NCI-H2081 (cell line): ENCODE measurements around the gene CBX2.

Experiments used
- DNase-seq, 2 experiments: peaks; one replicate each; lab custom pipeline; 2025; lab: John Stamatoyannopoulos, UW

The CBX2 gene

DNA sequence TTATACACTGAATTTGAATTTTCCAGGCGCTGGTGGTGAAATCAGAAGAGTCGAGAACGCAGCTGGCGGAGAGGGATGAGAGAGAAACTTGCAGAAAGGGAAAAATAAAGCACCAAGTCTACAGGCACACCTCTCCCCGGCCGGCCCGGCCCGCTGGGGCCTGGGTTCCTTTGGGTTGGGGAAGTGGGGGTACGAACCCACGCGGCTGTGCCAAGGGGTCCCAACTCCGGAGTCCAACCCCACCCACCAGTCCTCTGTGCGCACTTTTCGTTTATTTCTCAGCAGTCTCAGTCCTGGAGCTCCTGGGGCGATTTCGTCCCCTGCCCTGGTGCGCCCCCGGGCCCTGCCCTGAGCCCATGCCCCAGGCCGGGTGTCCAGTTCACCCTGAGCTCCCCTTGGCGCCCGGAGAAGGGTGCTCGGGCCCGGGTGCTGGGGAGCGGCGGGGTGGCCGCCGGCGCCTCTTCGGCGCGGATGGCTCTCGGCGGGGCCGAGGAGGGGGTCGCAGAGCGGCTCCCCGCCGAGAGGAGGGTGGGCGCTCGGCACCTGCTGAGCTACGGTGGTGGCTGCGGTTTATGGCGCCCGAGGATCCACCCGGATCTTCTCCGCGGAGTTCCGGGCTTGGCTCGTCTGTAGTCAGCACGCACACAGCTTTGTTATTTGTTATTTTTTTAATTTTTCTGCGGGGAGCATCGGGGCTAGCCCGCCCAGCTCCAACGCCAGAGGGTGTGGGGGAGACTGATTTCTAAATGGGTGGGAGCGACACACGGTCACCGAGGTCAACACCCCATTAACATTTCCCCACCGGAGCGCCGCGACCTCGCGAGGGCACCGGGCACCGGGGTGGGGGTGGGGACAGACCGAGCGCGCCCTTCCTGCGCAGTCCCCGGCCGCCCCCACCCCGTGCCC, 34.7 kb downstream of the CBX2 start:
- DNase-seq, result no peak

GRCh38 chr17:79813297-79814126, 35.6 kb downstream of the CBX2 start:
- DNase-seq, result peak in 1 of 2 experiments; percentile 36

DNA sequence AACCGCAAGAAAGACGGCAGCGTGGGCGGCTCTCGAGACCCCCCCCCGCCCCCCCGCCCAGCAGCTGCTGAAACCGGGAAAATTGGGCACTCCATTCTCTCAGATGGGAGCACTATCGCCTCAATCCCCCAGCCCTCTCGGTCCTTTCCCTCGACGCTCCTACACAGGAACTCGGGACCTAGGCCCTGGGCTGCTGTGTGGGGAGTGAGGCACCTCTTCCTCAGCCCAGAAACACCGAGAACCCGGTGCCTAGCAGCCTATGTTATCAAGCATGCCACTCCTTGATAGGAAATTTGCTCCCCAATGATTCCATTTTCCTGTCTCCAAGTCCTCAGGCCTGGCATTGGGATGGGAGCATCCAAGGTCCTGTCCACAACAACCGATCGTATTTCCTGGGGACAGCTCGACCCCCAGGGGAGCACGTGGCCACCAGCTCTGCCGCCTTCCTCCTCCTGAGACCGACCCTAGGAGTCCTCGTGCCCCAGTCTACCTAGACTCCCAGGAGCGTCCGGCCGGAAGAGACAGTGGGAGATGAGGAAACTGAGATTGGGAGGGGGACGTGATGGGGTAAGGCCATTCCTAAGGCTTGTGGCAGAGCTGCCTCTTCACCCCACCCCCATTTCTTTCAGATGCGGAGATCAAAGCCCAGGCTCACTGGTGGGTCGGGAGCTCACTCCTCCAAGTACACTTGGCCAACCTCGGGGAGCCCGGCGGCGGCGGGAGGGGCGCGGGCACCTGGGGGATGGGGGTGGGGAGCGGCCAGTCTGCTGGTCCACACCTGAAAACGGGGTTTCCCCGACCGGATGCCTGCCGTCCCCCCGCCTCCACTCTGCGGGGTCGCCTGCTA, 36.4 kb downstream of the CBX2 start:
- DNase-seq, result no peak

DNA sequence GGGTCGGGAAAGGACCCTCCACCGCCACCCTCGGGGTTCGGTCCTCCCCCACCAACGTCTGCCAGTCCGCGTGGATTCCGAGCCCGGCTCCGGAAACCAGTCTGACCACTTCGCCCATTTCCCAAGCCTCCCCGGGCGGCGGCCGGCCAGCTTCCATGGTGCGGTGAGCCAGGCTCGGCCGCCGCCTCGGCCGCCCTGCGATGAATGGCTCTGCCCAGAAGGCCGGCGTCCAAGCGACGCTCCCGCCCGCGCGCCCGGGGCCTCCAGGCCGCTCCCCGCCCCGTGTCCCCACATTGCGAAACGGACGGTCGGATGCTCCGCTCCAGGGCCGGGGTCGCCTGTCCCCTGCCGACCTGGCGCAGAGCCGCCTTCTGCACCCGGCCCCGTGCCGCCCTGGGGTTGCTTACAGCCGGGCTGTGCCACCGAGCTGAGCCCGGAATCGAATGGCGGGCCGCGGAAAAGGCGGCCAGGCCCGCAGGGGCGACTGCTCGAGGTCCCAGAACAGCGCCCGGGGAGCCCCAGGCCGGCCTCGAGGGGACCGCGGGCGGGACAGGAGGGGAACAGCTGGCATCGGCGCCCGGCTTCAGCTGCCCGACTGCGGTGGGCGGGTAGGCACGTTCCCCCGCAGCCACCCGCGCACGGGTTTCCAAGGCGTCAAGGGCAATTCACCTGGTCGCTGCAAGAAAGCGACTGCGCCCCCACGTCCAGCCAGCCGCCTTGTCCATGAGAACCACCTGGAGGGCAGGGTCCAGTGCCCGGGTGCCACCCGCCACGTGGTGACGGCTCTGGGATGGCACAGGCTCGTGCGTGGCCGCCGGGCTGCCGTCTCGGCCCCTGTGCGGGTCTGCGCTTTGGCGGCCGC, 37.3 kb downstream of the CBX2 start:
- DNase-seq, result no peak

DNA sequence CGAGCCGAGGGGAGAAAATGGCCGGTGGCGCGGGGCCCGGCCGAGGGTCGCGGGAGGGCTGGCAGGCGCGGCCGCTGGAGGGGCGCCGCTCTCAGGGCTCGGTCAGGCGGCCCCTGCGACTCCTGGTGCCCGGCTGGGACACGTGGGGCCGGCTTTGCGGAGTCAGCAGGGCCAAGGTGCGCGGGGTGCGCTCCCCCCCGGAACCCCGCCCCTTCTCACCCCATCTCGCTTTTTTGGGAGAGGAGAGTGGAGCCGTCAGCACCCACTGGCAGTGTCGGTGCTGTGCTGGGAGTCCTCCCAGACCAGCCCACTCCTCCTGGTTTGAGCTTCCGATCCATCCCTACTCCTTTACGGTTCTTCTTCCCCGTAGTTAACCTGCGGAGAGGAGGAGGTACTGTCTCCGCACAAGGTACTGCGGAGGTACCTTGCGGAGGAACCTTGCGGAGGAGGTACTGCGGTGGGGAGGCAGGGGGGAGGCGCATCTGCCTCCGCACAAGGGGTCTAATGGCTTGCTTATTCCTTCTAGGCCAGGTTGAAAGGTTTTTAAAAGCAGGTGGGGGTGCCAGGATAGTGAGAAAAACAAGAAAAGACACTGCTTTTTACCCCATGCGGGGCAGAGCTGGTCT, 38.0 kb downstream of the CBX2 start:
- no peak for DNase-seq

- peak in 1 of 2 experiments; percentile 60 for DNase-seq
Observed at GRCh38 chr17:79818026-79818758, 40.2 kb downstream of the CBX2 start.

- no peak for DNase-seq
Observed at GRCh38 chr17:79819085-79819484, 41.1 kb downstream of the CBX2 start.

- no peak for DNase-seq
Observed at GRCh38 chr17:79819534-79820276, 41.8 kb downstream of the CBX2 start.

DNA sequence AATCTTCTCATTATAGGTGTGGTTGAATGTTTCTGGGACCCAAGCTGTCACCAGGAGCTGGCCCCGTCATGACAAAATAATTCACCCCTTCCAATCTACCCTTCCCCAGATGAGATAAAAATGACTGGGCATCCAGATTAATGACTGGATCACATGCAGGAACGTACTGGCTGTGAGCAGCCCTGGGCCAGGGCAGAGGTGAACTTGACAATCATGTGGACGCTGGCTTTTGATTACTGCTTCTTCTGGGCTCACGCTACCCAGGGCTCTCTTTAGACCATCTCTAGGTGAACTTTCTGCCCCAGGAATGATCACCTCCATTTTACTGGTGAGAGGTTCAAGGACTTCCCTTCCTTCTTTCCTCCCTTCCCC, 43.0 kb downstream of the CBX2 start:
- DNase-seq, result no peak

GRCh38 chr17:79821331-79822095, 43.6 kb downstream of the CBX2 start:
- no peak for DNase-seq

- no peak for DNase-seq
Observed at GRCh38 chr17:79822583-79823124, 44.7 kb downstream of the CBX2 start.

DNA sequence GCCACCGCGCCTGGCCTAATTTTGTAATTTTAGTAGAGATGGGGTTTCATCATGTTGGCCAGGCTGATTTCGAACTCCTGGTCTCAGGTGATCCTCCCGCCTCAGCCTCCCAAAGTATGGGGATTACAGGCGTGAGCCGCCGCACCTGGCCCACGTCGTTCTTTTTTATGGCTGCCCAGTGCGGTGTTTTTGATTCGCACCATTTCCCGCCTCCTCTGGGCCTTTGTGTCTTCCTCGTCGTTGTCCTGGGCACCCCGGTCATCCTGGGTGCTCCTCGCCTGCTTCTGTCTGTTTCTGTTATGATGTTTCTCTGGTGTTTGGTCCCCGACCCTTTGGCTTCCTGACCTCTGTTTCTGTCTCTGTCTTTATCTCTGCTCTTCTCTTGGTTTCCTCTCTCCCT, 46.3 kb downstream of the CBX2 start:
- no peak for DNase-seq

DNA sequence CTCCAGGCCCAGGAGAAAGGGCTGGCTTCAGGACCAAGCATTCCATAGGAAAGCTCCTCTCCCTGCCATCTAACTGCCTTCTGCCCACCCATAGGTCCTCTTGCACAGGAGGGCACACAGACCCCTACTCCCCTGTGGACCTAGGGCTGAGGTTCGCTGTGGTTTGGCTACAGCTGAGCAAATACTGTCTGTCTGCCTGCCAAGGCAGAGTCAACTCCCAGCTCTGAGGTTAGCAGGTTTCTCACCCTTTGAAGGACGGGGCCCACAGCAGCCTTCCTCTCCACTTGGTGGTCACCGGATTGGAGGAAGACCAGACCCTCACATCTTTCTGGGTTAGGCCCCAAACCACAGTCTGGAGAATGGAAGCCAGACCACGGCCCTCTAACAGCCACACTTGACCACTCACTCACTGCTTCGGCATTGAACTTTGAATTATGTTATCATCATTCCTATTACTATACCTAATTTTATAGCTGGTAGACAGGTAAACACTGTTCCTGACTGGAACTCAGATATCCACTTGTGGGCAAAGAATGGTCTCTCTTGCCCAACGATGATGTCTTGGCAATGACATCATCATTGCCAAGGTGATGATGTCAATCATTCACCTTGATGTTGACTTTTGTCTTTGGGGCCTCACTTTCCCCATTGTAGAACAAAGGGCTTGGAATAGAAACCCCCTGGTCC, 47.1 kb downstream of the CBX2 start:
- DNase-seq, result no peak

GRCh38 chr17:79825580-79825921, 47.6 kb downstream of the CBX2 start:
- DNase-seq, result no peak

DNA sequence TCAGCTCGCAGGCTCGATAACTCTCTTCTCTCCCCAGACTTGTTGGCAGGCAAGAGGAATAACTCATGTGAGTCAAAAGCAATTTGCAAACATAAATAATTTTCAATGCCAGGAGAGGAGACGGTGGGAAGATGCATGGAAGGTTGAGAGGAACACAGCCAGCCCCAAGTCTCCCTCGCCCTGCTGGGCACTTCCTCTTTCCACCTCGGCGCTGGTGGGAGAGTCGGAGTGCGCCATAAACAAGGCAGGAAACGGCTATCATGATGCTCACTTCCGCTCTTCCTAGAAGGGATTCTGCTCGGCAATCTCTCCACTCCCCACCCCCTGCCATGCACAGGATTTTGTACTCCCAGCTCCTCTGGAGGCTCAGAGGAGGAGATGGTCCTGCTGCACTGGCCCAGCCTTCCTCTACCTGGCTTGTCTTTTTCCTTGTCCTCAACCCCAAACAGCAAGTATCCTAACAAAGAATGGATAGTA, 48.3 kb downstream of the CBX2 start:
- DNase-seq, result no peak

DNA sequence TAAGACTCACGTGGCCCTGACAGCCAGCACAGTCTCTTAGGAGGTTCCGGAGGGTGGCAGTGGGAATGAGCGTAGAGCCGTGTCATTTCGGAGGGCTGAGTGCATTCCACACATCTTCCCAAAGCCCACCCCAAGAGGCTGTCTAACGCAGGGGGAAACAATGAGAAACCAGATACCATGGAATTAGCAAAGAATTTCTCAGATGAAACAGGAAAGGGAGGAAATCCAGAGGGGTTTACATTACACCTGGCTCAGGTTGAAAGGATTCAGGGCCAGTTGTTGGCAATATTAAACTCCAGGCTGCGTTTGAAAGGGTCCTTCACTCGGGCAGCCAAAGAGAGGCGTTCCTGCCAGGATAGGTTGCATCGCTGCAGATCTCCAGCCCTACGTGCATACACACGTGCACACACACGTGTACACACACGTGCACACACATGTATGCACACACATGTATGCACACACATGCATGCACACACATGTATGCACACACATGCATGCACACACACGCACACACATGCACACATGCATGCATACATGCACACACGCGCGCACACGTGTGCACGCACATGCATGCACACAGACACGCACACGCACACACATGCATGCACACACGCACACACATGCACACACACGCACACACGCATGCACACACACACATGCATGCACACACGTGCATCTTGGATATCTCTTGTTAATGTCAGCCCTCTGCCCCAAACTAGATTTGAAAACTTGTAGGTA, 49.1 kb downstream of the CBX2 start:
- no peak for DNase-seq

- DNase-seq, result no peak
Observed at GRCh38 chr17:79829004-79829403, 51.1 kb downstream of the CBX2 start.
